SK-N-MC (cell line): Measurements from ENCODE around the gene HTRA1.

Experiments used
- DNase-seq: peaks from one replicate; pipeline ENCODE4 v3.0.0-alpha.2; 2011; ENCODE audit warnings: low read depth, low spot score
- H3K27ac ChIP-seq: fragments of 200-600 bp; sonication (generic); 2 replicates; pipeline ENCODE4 v1.5.1; 2016; ENCODE audit warnings: mixed run types
- H3K36me3 ChIP-seq: fragments of 200-600 bp; sonication (generic); 2 replicates; pipeline ENCODE4 v1.6.1; 2017; ENCODE audit warnings: antibody characterized with exemption, low read length, mixed read lengths; ENCODE audit not compliant: insufficient read depth
- H3K4me3 ChIP-seq: fragments of 200-600 bp; sonication (generic); 2 replicates; pipeline ENCODE4 v1.5.1; 2016
- H3K9ac ChIP-seq: fragments of 200-600 bp; sonication (generic); 2 replicates; pipeline ENCODE4 v1.8.0; 2017; ENCODE audit warnings: mixed run types, mixed read lengths; ENCODE audit not compliant: insufficient read length
- H3K9me3 ChIP-seq: fragments of 200-600 bp; sonication (generic); 2 replicates; pipeline ENCODE4 v1.6.1; 2017; ENCODE audit warnings: low read depth, mild to moderate bottlenecking, antibody characterized with exemption, low read length, moderate library complexity, mixed read lengths
- EZH2 ChIP-seq: fragments of 200-600 bp; sonication (generic); IDR thresholded peaks from one replicate; pipeline ENCODE4 v1.6.1; 2017; ENCODE audit warnings: antibody characterized with exemption
- FOXP2 ChIP-seq: optimal IDR thresholded peaks from 2 replicates; pipeline ENCODE3; 2011; ENCODE audit warnings: mild to moderate bottlenecking, moderate library complexity; ENCODE audit not compliant: insufficient read depth; ENCODE audit errors: extremely low read length, control extremely low read depth
- POLR2AphosphoS5 ChIP-seq: IDR thresholded peaks from 2 replicates; pipeline ENCODE4 v1.6.1; 2012; ENCODE audit warnings: mild to moderate bottlenecking, low read depth, low read length, borderline replicate concordance

Gene HTRA1

GRCh38 chr10:122495406-122496340 lies 34.3 kb downstream of the HTRA1 start:
- H3K4me3 ChIP-seq: no peak overlapping the region
- no peak for DNase-seq
- no peak overlapping the region for H3K27ac ChIP-seq
- H3K9me3 ChIP-seq: no peaks in the 10 kb centered on the region
- H3K36me3 ChIP-seq: no peaks in the 10 kb centered on the region
- H3K9ac ChIP-seq: no peak overlapping the region
- TF ChIP-seq FOXP2 (no peak), POLR2AphosphoS5 (no peak), EZH2 (no peak)

- DNase-seq: no peak
- H3K27ac ChIP-seq: no peak overlapping the region
- TF ChIP-seq POLR2AphosphoS5: no peak
- TF ChIP-seq EZH2: no peak
- TF ChIP-seq FOXP2: no peak
- H3K4me3 ChIP-seq: no peak overlapping the region
- H3K9ac ChIP-seq: no peak overlapping the region
- no peaks in the 10 kb centered on the region for H3K9me3 ChIP-seq
- no peaks in the 10 kb centered on the region for H3K36me3 ChIP-seq
Measured at GRCh38 chr10:122497241-122497640, 35.9 kb downstream of the HTRA1 start.

GRCh38 chr10:122498521-122498920 lies 37.2 kb downstream of the HTRA1 start:
- Histone ChIP-seq H3K9me3 (no peaks in the 10 kb centered on the region), H3K9ac (no peak overlapping the region), H3K27ac (no peak overlapping the region)

GRCh38 chr10:122499012-122499411 lies 37.7 kb downstream of the HTRA1 start:
- no peak for DNase-seq
- Histone ChIP-seq H3K9me3 (no peaks in the 10 kb centered on the region), H3K4me3 (no peak overlapping the region), H3K36me3 (no peaks in the 10 kb centered on the region), H3K9ac (no peak overlapping the region), H3K27ac (no peak overlapping the region)
- TF ChIP-seq EZH2 (no peak), POLR2AphosphoS5 (no peak), FOXP2 (no peak)

More at GRCh38 chr10:122498521-122498920, 37.2 kb downstream of the HTRA1 start:
- Histone ChIP-seq H3K4me3 (no peak overlapping the region), H3K36me3 (no peaks in the 10 kb centered on the region)
- TF ChIP-seq EZH2: no peak
- no peak for TF ChIP-seq FOXP2
- no peak for TF ChIP-seq POLR2AphosphoS5
- DNase-seq: no peak

- Histone ChIP-seq H3K27ac (no peak overlapping the region), H3K9me3 (no peaks in the 10 kb centered on the region)
Measured at GRCh38 chr10:122499491-122499941, 38.2 kb downstream of the HTRA1 start.

GRCh38 chr10:122500194-122500593 lies 38.8 kb downstream of the HTRA1 start:
- no peaks in the 10 kb centered on the region for H3K36me3 ChIP-seq
- no peak overlapping the region for H3K27ac ChIP-seq
- no peak for DNase-seq
- TF ChIP-seq FOXP2 (no peak), POLR2AphosphoS5 (no peak), EZH2 (no peak)
- H3K9me3 ChIP-seq: no peaks in the 10 kb centered on the region
- H3K4me3 ChIP-seq: no peak overlapping the region
- H3K9ac ChIP-seq: no peak overlapping the region

More at GRCh38 chr10:122499491-122499941, 38.2 kb downstream of the HTRA1 start:
- no peak overlapping the region for H3K9ac ChIP-seq
- H3K36me3 ChIP-seq: no peaks in the 10 kb centered on the region
- no peak for DNase-seq
- TF ChIP-seq FOXP2 (no peak), POLR2AphosphoS5 (no peak), EZH2 (no peak)
- H3K4me3 ChIP-seq: no peak overlapping the region

- Histone ChIP-seq H3K9me3 (no peaks in the 10 kb centered on the region), H3K9ac (no peak overlapping the region), H3K36me3 (no peaks in the 10 kb centered on the region), H3K4me3 (no peak overlapping the region), H3K27ac (no peak overlapping the region)
- TF ChIP-seq EZH2 (no peak), POLR2AphosphoS5 (no peak)
- no peak for DNase-seq
Measured at GRCh38 chr10:122500726-122501125, 39.4 kb downstream of the HTRA1 start.

GRCh38 chr10:122503012-122503411 lies 41.7 kb downstream of the HTRA1 start:
- Histone ChIP-seq H3K36me3 (no peaks in the 10 kb centered on the region), H3K4me3 (no peak overlapping the region), H3K27ac (no peak overlapping the region), H3K9me3 (no peaks in the 10 kb centered on the region), H3K9ac (no peak overlapping the region)
- DNase-seq: no peak
- TF ChIP-seq POLR2AphosphoS5: no peak
